Occipital lobe (tissue), 2 donors: ENCODE results near the gene GLRA3. TPM values are rescaled to one million over a fixed set of nuclear protein-coding genes. Genes with fewer than 3 reads are reported as not detected.
"Not testable (repeated sequence)": the region's sequence is repeated elsewhere in the genome, so short reads cannot be mapped to it uniquely, and the experiment has no call there.

Experiments used
- DNase-seq: peaks from one replicate; lab custom pipeline; 2025; lab: John Stamatoyannopoulos, UW
- total RNA-seq: library from RNA; depleted of rRNA; stranded (reverse); fragments of >200 nt; gene quantifications from one replicate; pipeline ENCODE4 v1.2.3, GENCODE V29; 2014

Gene GLRA3
- total RNA-seq, 1 donor from 2014 or later = 5.0 TPM

DNA sequence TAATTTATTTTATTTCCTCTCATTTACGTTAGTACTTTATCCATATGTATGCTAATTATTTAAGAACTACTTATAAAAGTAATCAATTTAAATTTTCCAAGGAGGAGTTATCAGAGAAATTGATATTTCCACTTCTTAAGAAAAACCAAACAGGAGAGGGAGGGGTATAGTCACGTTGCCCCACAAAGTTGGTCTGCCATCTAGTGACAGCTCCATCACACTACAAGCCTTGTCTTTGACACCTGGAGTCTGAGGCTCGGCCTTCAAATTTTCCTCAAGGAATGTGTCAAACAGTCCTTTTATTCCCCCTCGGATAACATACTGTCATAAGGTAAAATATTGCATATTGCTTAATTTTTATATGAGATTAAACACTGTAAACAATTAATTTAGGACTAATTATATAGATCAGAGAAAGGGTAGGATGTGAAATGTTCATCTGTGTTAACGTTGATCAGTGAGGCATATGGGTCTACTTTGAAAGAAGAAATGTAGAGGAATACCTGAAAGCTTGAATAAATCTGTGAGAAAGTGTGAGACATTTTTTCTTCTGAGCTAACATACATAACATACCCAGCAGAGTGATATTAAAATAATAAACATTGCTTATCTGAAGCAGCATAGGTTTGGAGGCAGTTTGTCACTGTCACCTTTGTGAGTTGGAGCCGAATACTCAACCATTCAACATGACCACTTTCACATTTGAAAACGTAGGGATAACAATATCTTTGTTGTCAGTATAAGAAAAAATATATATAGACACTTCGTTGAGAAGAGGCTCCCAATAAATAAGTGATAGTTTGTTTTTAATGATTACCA lies 114.4 kb downstream of the GLRA3 start:
- no peak for DNase-seq

DNA sequence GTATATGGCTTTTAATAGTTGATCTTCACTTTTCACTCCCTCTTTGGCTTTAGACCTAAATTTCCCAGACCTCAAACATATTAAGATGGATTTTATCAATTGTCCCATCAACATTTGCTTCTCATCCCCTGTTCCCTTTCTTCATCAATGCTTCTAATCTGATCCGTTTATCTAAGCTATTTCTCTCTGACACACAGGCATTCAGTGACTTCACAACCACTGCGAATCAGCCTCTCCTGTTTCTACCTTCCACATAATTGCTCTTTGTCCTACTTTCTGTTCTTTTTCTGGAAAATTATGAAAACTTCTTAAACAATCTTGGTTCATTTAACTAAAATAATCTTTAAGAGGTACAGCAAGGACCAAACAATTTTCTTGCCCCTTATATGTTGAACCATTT lies 115.2 kb downstream of the GLRA3 start:
- DNase-seq = no peak

DNA sequence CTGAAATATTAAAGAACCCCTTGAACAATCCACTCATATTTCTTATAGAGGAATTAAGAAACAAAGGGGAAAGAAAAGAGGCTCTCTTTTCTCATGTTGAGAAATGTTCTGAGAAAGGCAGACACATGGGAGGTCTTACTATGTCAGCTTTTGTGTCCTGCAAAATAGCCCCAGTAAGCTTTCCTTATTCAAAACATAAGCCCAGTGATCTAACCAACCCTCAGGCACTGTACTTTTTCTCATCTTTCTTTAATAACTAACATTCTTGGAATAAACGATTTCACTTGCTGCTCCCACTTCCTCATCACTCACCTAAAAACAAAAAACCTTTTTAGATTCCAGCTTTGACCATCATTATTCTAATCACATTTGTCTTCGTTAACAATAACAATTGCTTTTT lies 115.9 kb downstream of the GLRA3 start:
- DNase-seq = no peak

DNA sequence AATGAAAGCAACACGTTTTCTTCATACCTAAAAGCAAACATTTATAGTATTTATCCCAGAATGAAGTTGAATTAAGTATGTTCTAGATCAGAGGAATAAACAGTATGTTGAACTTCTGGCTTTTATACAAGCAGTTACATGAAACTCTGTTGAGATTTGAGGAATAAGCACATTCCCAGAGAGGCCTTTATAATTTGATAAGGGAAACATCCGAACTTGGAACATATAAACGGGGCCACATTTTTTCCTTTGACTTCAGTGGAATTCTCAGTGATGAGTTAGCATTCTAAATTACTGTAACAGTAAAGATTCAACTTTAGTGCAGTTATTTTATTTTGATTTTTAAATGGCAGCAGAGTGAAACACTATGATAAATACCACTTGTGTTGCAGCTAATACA lies 119.5 kb downstream of the GLRA3 start:
- DNase-seq = no peak

DNA sequence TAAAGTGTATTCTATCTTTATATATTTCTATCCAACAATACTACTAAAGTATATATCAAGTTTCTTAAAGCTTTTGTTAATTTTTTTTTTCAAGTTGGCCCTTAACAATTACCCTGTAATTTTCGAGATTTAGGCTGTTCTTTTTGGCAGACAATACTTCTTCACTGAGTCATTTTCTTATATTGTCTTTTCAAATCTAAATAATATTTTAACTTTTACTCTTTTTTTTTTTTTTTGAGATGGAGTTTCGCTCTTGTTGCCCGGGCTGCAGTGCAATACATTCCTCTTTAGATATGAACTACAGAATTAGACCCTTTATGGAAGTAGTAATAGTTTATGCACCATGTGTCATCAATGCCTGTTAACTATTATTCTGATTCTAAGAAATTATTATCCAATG lies 120.7 kb downstream of the GLRA3 start:
- DNase-seq = no peak

DNA sequence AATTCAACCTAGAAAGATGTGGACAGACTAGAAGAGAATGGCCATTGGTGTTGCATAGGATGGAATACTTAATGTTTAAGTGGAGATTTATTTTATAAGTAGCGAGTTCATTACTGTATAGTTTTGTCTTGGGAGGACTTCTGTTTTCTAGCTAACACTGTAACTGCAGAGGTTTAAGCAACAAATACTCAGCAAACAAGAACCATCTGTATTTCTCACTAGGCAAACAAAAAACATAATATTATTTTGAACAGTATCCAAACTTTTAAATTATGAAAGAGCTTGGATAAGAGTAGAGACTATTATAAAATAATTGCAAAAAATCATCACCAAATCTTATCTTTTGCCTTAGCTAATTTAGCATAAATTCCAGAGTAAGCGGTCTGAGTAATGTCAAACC lies 121.1 kb downstream of the GLRA3 start:
- DNase-seq = no peak

DNA sequence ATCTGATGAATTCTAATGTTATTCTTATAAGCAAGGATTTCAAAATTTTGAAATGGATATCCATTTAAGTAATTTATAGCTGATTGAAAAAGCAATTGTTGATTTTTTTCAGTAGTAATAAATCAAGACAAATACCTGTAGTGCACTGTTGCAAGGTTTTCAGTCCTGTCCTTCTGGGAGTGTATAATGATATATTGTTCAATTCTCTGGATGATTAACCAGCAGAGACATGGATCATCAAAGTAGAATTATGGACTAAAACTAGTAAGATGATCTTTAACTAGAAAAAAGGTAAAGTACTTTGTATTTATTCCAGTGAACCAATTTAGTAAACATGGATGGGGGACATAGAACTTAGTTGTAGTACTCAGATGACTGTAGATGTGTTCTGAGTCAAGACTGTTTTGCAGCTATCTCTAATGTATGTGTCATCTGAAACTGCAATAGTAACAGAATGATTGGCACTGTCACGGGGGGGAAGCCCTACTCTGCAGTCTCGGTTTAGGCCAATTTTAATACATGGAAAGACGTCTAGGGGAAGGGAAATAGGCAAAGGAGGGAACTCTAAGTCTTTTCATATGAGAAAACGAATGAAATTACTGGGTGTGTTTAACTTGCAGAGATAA lies 121.9 kb downstream of the GLRA3 start:
- DNase-seq = no peak

DNA sequence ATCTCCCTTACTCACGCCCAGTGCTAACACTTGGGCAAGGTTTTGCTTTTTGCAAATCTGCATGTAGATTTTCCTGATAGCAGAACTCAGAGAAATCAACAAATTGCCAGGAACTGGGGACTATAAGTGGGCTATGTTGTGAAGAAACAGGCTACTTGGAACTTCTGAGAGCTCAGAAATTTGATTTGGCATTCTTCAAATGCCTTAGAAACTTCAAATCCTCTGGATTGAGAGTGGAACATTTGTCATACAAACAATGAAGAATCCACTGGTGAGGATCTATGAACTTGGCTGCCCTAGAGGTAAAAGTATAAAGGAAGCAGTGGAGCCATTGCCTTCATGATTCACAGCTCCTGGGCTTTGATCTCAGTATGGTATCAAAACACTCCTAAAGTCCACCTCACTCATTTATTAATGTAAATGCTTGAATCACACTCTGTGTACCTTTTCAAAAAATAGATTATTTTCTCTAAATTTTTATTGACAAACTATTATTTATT lies 126.0 kb downstream of the GLRA3 start:
- DNase-seq = no peak

DNA sequence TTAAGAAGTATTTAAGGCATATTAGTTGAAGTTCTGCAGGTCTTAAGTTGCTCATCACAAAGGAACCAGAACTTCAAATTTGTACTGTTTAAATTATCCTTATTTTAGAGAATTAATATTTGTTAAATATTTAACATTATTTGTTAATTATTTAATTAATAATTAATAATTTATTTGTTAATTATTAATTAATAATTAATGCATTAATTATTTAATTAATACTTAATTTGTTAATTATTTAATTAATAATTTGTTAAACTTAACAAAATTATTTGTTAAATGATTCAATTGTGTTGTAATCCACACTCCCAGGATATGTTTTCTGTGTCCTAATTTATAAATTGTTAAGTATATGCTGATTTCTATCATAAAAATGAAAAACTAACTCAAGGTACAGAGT lies 129.4 kb downstream of the GLRA3 start:
- no peak for DNase-seq

DNA sequence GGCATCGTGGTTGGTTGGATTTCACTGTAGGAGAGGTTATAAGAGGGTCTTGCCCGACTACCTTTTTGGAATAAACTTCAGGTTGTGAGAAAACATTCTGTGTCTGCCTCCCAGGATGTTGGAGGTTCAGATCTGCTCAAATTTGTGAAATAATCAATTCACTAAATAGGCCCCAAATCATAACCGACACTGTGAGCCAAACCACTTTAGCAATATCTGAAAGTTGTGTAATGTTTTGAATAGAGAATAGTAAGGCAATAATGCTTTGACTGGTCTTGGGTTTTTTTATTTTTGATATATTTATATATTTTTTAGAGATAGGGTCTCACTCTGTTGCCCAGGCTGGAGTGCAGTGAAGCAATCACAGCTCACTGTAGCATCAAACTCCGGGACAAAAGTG lies 131.2 kb downstream of the GLRA3 start:
- DNase-seq = no peak

DNA sequence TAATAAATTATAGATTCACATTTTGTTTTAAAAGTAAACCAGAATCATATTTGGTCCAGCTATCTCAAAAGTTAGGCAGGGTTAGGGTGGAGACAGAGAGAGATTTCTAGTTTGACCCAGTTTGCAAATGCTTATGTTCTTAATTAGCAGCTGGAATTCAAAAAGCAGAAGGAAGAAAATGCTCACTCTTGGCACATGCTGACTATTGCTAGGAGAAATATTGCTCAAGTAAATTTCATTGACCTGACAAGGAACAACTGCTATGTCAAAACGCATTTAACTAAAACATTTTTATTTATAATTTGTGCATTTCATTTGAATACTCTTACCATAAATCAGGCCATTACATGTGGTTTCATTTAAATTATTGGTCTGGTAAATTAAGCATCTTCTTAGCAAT lies 131.8 kb downstream of the GLRA3 start:
- DNase-seq = no peak

DNA sequence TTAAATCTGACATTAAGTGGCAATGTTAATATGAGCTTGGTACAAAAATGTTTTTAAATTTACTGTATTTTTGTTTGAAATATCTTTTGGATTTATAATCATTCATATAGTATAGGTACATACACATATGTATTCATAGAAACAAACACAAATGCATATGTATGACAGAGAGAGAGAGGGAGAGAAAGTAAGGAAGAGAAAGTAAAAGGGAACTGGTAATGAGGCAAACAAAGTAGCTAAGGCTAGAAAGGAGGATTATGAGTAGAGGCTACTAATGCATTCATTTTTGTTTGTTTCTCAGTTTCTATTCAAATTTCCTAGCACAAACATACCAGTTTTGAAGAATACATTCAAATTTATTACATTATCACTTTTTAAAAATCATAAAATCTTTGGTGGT lies 132.4 kb downstream of the GLRA3 start:
- DNase-seq = no peak

DNA sequence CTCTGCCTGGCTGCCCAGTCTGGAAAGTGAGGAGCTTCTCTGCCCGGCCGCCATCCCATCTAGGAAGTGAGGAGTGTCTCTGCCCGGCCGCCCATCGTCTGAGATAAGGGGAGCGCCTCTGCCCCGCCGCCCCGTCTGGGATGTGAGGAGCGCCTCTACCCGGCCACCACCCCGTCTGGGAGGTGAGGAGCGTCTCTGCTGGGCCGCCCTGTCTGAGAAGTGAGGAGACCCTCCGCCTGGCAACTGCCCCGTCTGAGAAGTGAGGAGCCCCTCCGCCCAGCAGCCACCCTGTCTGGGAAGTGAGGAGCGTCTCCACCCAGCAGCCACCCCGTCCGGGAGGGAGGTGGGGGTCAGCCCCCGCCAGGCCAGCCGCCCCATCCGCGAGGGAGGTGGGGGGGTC lies 137.2 kb downstream of the GLRA3 start:
- not testable (repeated sequence) for DNase-seq

DNA sequence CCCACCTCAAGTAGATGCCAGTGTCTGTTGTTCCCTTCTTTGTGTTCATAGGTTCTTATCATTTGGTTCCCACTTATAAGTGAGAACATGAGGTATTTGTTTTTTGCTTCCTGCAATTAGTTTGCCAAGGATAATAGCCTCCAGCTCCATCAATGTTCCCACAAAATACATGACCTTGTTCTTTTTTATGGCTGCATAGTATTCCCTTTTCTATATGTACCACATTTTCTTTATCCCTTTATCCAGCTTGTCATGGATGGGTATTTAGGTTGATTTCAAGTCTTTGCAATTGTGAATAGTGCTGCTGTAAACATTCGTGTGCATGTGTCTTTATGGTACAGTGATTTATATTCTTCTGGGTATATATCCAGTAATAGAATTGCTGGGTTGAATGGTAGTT lies 138.4 kb downstream of the GLRA3 start:
- DNase-seq = no peak

DNA sequence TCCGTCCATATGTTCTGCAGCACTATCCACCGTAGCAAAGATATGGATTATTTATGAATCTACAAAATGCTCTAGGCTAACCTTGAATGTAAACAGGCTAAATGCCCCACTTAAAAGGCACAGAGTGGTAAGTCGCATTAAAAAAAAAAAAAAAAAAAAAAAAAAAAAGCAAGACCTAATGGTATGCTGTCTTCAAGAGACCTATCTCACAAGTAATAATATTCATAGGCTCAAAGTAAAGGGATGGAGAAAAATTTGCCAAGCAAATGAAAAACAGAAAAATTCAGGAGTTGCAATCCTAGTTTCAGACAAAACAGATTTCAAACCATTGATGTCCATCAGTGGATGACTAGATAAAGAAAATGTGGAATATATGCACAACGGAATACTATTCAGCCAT lies 139.4 kb downstream of the GLRA3 start:
- DNase-seq = no peak

DNA sequence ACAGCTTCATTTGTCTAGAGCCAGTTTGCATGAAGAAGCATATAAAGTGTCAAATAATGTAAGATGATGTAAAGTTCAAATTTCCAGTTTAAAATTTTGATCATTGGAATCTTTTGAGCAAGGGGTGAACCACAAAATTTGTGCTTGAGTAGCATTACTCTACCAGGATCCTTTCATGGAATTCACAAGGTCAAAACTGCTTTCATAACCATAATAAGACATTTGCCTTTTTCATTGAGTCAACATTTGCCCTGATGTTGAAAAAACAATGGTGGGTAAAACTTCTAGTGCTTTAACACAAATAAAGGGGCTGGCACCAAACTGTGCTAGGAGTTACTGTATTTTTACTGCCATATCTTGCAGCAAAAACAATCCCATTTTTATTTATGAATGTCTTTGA lies 142.2 kb downstream of the GLRA3 start:
- no peak for DNase-seq

DNA sequence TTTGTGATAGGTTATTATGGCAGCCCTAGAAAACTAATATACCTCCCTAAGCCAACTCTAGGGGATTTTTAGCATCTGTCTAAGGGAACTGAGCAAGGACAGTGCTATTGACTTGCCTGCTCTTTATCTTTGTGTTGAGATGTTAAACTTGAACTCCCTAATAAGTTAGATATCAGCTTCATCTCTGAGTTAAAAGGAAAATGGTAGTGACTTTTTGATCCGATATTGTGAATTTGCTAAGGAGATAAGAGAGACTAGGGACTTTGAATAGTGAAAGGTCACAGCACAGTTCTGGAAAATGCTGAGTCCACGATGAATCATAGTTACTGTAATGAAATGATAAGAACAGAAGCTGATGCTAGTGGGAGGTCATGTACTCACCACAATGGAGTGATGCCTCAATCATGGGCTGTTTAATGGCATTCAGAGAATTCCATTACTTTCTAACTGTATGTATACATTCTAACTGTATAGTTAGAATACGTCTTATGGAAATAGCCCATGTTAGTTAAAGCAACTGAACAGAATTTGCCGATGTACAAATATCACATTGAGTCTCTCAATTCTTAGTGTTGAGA lies 147.2 kb downstream of the GLRA3 start:
- no peak for DNase-seq

DNA sequence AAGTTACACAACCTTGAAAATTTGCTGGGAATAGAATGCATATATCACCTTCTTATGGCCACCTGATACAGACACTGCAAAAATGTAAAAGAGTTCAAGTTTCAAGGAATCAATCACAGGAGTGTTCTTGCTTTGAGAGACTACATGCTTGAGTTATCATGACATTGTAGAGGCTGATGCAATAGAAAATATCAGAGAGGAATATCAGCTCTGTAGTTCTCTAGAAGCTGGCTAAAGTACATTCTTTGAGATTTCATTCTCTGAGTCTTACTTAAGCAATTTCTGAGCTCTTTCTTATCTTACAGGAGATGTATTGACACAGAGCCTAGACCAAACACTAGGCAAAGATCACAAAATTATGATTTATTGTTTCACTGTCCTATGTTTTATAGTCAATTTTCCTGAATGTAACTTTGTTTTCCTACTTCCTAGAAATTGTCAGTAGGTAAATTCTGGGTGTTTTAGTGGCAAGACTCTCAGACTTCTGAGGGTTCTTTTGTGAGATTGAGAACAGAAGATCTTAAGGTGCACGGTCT lies 154.7 kb downstream of the GLRA3 start:
- no peak for DNase-seq

DNA sequence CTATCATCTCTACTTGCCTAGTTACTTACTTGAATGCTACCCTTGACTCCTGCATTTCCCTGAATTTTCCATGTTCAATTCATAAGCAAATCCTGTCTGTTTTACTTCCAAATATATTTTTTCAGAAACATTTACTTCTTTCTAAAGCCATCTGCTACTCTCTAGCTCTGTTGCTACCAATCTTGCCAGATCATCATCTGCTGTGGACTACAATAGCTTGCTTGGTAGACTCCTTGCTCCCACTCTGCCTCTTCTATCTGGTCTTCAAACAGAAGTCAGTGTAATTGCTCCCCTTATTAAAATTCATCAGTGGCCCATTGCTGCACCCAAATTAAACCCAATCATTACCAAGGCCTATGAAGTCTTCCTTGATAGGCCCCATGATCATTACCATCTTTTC lies 155.2 kb downstream of the GLRA3 start:
- DNase-seq = no peak

DNA sequence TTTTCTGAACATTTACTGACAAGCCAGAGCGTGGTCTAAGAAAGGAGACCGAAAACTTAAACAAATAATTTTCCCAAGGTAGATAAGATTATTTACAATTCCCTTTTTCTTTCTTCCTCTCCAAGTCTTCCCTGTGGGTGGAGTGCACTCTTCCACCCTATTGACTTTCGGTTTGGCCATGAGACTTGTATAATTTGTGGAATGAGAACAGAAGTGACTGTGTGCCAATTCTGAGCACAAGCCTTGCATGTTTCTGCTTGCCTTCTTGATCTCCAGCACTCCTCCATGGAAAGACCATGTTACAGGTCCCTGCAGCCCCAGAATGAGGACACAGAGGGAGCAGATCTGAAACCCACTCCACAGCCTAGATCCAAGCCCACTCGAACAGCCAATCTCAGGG lies 156.8 kb downstream of the GLRA3 start:
- DNase-seq = no peak

DNA sequence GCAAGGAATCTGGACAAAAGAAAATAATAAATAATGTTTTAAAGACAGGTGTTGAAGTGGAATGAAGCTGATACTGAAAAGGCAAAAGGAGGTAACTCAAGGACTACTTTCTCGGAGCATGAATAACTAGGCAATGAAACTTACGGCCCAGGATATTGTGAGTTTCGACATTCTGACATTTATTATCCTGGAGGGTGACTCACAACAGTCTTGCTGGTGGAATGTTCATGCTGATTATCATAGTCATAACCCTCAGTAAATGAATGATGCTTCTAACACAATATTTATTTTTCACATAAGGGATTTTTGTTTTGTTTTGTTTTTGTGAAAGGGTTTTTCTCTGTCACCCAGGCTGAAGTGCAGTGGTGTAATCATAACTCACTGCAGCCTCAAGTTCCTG lies 159.8 kb downstream of the GLRA3 start:
- DNase-seq = no peak

DNA sequence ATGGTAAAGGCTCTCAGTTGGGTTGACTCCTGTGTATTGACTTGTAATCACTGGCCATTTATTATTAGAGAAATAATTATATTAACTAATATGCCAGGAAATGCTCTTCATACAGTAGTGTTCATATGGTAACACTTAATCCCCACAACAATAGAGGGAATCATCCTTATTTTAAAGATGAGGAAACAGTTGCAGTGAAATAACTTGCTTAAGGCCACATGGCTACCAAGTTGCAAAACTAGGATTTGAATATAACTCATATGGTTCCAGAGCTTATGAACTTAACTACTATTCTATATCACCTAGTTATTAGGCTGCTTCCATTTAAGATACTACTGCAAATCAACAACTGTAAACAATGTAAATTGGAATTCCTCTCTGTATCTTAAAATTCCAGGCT lies 163.2 kb downstream of the GLRA3 start:
- DNase-seq = no peak

DNA sequence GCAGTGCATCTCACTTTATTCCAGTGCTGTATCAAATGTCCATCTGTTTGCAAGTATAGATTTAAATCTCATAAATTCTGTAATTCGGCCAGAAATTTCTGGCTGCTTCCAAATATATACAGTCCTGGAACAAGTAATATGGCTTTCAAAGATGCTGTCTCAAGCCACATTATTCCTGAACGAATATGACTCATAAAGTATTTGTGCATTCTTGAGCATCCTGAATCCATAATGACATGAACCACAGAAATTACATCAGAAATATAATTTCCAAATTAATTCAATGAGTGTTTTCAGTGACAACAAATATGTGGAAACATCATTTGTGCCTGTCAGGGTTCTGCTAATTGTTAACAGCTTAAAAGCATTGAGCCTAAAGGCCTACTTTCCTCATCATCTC lies 165.8 kb downstream of the GLRA3 start:
- DNase-seq = no peak
